HG03045 (cell line): ENCODE results near the gene SGCA.
A peak's percentile ranks its signal among the peaks of the same experiment; 100 is the strongest.

ENCODE experiments used
- ATAC-seq: cut with Tn5 transposase; IDR thresholded peaks from one replicate; pipeline ENCODE4 v1.9.1; 2021; ENCODE audit warnings: mild to moderate bottlenecking, moderate library complexity; ENCODE audit not compliant: unreplicated experiment

The SGCA gene

DNA sequence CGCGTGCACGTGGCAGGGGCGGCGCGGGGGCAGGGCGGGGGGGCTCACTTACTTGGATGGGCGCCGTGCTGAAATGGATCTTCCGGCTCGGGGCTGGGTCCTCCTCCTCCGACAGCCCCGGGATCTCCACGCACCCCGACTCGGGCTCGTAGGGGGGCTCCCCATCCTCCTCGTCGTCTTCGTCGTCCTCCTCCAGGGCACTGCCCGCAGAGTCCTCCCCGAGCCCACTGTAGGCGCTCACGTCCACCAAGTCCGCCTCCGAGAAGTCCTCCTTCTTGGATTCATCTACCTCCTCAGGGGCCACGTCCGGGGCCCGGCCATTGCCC is 16.8 kb upstream of the SGCA start:
- no peak for ATAC-seq

- ATAC-seq: no peak
Observed at GRCh38 chr17:50149417-50150353, 16.1 kb upstream of the SGCA start.

DNA sequence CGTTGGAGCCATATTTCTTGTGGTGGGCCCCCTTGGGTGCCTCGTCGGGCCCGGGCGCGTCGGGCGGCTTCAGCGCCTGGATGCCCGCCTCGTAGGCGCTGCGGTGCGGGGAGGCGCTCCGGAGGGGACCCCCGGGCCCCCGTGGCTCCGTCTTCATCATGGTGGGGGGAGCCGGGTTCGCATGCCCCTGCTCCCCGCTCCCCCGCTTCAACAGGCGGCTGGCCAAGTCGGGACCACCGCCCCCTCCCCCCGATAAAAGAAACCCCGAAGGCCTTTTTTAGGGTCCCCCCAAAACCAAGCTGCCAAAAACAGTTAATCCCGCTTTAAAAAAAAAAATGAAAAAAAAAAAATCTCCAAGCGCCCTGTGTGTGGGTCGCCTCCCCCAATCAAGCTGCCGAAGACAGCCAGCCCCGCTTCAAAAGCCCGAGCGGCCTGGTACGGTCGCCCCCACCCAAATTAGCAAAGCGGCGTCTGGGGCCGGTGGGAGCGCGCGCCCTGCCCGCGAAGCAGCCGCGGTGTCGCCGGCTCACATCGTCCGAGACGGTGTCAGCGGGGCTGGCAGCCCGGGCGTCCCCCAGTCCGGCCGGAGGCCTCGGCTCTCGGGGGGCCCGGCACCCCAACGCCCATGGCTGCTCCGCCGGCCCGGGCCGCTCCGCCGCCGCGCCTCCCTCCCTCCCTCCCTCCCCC is 15.3 kb upstream of the SGCA start, which contains the start of gene PPP1R9B:
Gene PPP1R9B (minus strand): TSS at position 324 of the 687 bp plus-strand sequence. CDS start 164 bp downstream, at position 160.
- peak; percentile 0 for ATAC-seq

DNA sequence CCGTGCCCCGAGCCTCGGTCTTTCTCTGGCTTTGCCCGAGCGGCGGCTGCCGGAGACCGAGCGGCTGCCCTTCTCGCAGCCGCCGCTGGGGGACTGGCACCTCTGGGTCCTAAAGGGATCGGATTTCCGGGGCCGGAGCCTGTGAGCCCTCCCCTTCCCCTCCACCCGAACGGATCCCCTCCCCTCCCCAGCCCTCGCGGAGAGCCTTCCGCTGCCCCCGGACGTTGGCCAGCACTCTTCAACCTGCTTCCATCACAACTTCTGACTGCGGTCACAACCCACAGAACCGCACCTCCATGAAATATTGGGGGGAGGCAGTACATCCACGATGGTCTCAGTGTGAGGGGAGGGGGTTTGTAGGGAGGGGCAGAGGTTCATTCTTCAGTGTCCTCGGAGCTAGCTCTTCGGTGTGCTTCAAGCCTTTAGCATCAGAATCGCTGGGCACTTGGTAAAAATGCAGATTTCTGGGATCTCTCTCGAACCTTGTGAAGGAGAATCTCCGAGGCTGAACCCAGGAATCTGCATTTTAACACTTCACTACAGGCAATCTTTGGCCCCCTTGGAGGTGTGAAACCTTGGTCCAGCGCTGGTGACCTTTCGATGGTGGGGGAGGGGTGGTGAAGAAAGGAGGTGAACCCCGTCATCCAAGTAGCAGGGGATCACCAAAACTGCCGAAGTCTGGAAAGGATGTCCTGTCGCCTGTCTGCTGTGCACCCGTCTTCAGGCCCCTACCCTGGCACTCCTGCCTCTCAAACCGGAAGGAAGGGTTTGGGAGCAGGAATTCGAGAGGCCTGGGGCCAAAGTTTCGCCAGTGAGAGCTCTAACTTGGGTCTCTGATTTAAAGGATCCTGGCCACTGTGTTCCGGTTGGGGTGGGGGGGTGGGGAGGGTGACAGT is 14.5 kb upstream of the SGCA start:
- ATAC-seq: peak; percentile 35

DNA sequence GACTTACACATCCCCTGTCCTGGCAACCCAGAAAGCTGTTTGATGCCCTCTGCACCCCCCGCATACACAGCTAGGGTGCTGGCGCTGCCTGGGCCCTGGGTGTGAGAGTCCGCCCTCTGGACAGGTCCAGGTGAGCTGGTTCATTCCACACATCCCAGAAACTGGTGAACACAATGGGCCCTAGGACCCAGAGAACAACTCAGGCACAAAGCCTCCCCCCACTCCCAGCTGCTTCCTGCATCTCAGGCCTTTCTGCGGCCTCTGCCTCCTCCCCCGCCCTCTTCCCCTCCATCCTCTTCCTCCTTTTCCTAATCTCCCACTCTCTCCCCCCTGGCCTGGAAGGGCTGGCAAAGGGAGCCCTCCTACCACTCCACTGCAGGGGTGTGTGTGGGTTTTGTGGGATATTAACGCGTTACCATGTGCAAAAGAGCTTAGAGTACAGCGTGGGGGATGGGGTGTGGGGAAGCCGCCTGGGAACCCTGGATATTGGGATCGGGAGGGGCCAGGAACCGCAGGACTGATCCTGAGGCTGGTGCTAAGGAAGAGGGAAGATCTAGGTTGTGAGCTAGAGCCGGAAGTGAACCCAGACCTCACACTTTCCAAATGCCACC is 13.8 kb upstream of the SGCA start:
- ATAC-seq: no peak

GRCh38 chr17:50152736-50153135 is 13.1 kb upstream of the SGCA start:
- ATAC-seq: no peak

GRCh38 chr17:50153650-50154575 is 11.9 kb upstream of the SGCA start:
- ATAC-seq: no peak

DNA sequence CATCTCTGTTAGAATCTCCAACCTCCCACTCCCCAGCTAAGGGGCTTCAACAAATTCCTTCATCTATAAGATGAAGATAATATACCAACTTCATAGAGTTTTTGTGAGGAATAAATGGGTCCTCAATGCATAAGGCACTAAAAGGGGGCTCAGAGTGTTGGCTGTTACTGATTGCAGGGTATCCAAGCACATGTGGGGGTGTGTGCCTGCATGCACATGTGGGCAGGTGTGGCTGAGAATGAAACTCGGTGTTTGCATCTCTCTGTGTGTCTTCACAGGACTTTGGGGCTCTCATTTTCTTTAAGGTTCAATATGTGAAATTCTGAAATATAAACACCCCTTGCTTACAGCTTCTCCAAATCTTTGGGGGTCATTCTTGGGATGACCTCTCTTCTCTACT is 11.2 kb upstream of the SGCA start:
- peak; percentile 32 for ATAC-seq

DNA sequence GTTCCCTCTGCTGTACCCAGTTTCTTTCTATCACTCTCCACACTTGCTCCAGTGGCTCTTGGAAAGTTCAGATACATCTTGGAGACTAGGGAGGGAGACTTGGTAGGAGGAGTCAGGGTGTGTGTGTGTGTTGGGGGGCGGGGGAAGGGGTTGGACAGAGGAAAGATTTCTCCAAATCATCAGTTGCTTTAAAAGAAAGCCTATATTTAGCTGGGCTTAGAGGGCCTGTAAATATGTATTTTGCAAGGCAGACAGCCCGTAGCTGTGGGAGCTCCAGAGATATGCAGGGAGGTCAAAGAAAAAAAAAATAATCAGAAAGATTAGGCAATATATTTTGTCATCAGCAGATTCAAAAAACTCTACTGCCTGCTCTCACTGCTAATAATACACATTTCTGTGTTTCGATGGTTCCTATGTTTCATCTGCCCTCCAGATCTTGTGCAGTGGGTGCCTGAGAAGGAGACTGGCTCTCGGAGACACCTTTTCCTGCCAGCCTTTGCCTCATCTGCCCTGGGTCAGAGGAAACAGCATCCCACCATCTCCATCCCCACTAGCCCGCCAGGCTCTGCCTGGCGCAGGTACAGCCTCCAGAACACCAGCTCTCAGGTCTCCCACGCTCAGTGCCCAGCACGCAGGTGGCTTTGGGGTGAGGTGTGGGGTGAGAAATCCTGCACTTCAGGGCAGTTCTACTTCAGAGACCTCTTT is 10.5 kb upstream of the SGCA start:
- ATAC-seq: no peak

DNA sequence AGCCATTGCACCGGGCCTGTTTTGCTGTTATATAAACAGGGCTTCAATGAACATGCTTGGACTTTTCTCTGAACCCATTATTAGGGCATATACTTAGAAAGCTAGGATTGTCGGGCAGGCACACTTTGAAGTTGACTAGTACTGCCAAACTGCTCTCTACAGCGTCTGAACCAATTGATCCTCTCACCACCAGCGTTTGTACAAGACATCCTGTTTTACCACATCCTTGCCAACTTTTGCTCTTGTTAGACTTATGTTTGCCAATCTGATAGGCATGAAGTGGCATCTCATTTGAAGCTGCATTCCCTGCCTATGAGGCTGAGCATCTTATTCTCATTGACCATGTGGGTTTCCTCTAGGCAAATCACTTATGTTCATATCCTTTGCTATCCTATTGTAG is 7.9 kb upstream of the SGCA start:
- no peak for ATAC-seq

DNA sequence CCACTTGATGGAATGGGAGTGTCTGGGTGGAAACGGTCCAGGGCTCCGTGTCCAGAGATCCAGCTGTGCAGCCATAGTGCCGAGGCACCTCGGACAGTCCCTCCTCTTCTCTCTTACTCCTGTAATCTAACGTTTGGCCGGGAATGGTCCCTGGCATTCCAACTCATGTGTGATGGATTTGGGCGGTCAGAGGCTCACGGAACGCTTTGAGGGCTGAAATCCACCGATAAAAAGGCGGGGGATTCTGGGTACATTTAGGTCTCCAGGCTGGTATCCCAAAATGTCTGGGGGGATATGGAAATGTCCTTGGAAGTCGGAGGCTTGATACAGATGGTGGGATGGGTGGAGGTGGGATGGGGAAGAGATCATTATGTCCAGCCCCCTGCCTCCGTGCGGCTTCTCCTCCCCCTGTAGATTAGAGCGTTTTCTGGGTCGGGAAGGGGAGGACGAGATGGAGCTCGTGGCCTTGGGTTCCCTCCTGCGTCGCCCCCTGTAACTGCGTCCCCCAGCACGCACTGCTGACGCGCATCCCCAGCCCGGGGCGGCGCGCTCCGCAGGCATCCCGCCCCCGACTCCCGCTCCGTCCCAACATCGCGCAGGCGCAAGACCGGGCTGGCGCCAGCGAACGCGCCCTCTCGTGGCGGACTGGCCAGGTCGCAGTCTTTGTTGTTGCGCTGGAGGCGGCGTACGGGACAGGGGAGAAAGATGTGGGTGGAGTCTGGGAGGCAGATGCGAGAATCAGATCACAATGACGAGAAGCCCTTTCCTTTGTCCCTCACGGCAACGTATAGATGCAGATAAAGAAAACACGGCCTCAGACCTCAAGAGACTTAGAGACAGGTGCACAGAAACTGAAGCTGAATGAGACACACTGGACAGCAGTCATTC is 4.5 kb upstream of the SGCA start:
- ATAC-seq: peak; percentile 87

- ATAC-seq: no peak
Observed at GRCh38 chr17:50161911-50162288, 3.9 kb upstream of the SGCA start.

DNA sequence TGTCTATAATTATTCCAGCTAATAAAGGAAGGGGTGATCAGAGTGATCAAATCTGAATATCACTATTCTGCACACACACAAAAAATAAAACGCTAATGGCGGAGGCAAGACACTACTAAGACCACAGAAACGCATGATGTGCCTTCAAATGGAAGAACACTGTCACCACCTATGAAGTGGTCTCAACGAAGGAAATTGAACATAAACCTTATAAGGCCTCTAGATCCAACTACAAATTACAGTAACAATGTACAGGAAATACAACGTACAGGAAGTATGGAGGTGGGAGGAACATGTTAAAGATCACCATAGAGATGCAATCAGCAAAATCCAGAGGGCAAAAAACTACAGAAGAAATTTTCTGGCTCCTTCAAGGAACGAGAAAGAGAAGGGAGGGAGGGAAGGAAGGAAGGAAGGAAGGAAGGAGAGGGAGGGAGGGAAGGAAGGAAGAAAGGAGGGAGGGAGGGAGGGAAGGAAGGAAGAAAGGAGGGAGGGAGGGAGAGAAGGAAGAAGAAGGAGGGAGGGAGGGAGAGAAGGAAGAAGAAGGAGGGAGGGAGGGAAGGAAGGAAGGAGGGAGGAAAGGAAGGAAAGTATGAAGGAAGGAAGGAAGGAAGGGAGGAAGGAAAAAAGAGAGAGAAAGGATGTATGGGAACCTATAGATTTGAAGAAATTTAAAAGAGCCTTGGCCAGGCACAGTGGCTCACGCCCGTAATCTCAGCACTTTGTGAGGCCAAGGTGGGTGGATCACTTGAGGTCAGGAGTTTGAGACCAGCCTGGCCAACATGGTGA is 3.1 kb upstream of the SGCA start:
- no peak for ATAC-seq

GRCh38 chr17:50163843-50164696 is 1.7 kb upstream of the SGCA start:
- ATAC-seq: peak; percentile 38

DNA sequence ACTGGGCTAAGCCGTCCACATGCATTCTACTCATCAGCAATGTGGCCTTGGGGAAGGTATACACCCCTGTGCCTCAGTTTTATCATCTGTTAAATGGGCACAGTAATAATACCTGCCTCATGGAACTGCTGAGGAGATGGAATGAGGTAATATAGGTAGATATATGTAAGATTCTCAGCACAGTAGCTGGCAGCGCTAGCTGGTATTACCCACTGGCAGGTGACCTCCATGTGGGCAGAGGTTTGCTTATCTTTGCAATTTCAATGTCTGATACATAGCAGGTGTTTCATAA is 1.2 kb upstream of the SGCA start:
- ATAC-seq: no peak

- no peak for ATAC-seq
Observed at GRCh38 chr17:50165066-50165465, 739 bp upstream of the SGCA start.

DNA sequence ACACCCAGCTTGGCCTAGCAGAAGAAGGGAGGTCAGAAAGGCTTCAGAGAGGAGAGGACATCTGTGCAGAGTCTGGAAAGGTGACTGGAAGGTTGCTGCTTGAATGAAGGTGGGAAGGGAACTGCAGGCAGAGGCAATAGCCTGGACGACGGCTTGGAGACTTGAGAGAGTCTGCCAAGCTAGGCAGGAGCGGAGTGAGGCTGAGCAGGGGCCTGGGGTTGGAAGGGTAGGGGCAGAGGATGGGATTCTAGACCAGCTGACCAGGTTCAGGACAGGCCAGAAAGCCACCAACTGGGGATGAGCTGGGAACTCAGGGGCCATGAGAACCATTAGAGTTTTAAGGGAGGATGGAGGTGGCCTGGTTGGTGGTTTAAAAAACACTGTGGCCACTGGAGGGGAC is 339 bp upstream of the SGCA start:
- no peak for ATAC-seq
